PC-9 (cell line): Measurements from ENCODE around the gene LIMS3.
"Not testable (repeated sequence)": the region's sequence is repeated elsewhere in the genome, so short reads cannot be mapped to it uniquely, and the experiment has no call there.

ENCODE experiments used
- EZH2 ChIP-seq: fragments of 200-600 bp; sonication (generic); IDR thresholded peaks from 2 replicates; pipeline ENCODE4 v1.8.0; 2017; ENCODE audit warnings: antibody characterized with exemption, low read depth
- TF ChIP-seq, protein P1 (sequence below): fragments of 200-600 bp; sonication (generic); conservative IDR thresholded peaks from 2 replicates; pipeline ENCODE4 v1.6.1; 2017; ENCODE audit warnings: mixed run types, antibody characterized with exemption, mild to moderate bottlenecking, moderate library complexity

DNA sequence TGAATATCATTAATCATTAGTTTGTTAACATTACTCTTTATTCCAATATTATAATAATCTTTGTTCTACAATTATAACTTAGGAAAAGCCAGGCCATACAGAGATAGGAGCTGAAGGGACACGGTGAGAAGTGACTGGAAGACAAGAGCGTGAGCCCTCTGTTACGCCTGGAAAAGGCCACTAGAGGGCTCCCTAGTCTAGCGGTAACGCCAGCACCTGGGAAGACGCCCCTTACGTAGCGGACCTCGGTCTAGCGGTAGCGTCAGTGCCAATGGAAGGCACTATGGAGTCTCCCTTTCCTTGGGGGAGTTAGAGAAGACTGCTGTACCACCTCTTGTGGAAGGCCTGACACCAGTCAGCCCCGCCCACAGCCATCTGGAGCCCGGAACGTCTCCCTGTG lies 71.4 kb downstream of the LIMS3 start:
- TF ChIP-seq, protein P1, sequence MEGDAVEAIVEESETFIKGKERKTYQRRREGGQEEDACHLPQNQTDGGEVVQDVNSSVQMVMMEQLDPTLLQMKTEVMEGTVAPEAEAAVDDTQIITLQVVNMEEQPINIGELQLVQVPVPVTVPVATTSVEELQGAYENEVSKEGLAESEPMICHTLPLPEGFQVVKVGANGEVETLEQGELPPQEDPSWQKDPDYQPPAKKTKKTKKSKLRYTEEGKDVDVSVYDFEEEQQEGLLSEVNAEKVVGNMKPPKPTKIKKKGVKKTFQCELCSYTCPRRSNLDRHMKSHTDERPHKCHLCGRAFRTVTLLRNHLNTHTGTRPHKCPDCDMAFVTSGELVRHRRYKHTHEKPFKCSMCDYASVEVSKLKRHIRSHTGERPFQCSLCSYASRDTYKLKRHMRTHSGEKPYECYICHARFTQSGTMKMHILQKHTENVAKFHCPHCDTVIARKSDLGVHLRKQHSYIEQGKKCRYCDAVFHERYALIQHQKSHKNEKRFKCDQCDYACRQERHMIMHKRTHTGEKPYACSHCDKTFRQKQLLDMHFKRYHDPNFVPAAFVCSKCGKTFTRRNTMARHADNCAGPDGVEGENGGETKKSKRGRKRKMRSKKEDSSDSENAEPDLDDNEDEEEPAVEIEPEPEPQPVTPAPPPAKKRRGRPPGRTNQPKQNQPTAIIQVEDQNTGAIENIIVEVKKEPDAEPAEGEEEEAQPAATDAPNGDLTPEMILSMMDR: not testable (repeated sequence)
- TF ChIP-seq EZH2: not testable (repeated sequence)
